Measurements from ENCODE around the gene CANT1. TPM values are rescaled to one million over a fixed set of nuclear protein-coding genes. Genes with fewer than 3 reads are reported as not detected.

The CANT1 gene
- total RNA-seq, 1 donor from 2014 or later = 39.3 TPM

DNA sequence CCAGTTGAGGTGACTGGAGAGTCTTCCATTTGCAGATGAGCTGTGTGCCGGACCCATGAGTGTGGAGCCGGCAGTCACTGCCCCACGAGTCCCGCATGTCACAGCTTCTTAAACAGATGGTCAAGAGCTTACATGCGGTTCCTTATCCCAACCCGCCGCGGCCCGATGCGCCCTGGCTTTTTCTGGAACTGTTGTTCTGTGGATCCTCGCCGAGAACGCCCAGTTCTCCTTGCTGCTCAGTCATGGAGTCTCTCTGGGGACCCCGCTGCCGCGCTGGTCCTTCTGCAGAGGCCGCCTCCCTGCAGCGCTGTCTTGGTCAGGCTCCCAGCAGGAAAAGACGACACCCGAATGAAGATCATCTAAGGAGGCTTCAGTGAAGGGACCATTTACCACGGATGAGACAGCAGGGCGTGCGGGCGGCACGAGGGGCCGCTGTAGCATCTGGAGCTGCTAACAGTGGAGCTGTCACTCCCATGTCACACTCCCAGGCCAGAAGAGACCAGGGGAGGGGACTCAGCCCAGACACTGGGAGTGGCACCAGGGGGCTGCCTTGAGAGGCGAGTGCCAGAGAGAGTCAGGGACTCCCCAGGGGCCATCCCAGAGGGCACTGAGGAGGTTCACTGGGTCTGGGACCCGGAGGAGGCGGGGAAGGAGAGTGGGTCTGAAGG is 19.1 kb downstream of the CANT1 start:
- H3K27ac Mint-ChIP-seq = no peak overlapping the region
- TF ChIP-seq, protein P1, sequence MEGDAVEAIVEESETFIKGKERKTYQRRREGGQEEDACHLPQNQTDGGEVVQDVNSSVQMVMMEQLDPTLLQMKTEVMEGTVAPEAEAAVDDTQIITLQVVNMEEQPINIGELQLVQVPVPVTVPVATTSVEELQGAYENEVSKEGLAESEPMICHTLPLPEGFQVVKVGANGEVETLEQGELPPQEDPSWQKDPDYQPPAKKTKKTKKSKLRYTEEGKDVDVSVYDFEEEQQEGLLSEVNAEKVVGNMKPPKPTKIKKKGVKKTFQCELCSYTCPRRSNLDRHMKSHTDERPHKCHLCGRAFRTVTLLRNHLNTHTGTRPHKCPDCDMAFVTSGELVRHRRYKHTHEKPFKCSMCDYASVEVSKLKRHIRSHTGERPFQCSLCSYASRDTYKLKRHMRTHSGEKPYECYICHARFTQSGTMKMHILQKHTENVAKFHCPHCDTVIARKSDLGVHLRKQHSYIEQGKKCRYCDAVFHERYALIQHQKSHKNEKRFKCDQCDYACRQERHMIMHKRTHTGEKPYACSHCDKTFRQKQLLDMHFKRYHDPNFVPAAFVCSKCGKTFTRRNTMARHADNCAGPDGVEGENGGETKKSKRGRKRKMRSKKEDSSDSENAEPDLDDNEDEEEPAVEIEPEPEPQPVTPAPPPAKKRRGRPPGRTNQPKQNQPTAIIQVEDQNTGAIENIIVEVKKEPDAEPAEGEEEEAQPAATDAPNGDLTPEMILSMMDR (IDR thresholded peaks at IDR 0.05) = no peak
- CTCF ChIA-PET = no interaction called here
- no peak for DNase-seq
- H3K27me3 Mint-ChIP-seq = peaks cover 8% of the 10 kb centered on the region
- no peaks in the 10 kb centered on the region for H3K9me3 Mint-ChIP-seq
- ATAC-seq (ENCODE audit: low read depth) = no peak
- POLR2A ChIA-PET = interaction anchor here (0.6 kb wide), 1 partner anchor 19 kb away, joined by 3 read pairs; the partner anchor contains the start of gene CANT1
- H3K4me3 Mint-ChIP-seq = no peak overlapping the region
- intact Hi-C loops (cut with micrococcal nuclease) = no loop called here
- H3K4me1 Mint-ChIP-seq = peaks cover 18% of the 10 kb centered on the region
- peaks cover 52% of the 10 kb centered on the region for H3K36me3 Mint-ChIP-seq (ENCODE audit: low read depth)

DNA sequence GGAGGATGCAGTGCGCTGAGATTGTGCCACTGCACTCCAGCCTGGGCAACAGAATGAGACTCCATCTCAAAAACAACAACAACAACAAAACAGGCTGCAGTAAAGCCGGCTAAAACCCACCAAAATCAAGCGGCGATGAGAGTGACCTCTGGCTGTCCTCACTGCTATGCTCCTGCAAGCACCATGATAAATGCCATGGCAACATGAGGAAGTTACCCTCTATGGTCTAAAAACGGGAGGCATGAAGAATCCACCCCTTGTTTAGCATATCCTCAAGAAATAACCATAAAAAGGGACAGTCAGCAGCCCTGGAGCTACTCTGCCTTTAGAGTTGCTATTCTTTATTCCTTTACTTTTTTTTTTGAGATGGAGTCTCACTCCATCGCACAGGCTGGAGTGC is 21.4 kb downstream of the CANT1 start:
- Mint-ChIP-seq H3K4me3 (no peak overlapping the region), H3K27ac (no peak overlapping the region), H3K4me1 (peaks cover 17% of the 10 kb centered on the region), H3K27me3 (peaks cover 8% of the 10 kb centered on the region), H3K36me3 (ENCODE audit: low read depth) (peaks cover 34% of the 10 kb centered on the region), H3K9me3 (no peaks in the 10 kb centered on the region)
- DNase-seq = no peak
- intact Hi-C loops (cut with micrococcal nuclease) = no loop called here
- TF ChIP-seq, protein P1 (IDR thresholded peaks at IDR 0.05) = no peak
- no peak for ATAC-seq (ENCODE audit: low read depth)
- ChIA-PET POLR2A (no interaction called here), CTCF (no interaction called here)

DNA sequence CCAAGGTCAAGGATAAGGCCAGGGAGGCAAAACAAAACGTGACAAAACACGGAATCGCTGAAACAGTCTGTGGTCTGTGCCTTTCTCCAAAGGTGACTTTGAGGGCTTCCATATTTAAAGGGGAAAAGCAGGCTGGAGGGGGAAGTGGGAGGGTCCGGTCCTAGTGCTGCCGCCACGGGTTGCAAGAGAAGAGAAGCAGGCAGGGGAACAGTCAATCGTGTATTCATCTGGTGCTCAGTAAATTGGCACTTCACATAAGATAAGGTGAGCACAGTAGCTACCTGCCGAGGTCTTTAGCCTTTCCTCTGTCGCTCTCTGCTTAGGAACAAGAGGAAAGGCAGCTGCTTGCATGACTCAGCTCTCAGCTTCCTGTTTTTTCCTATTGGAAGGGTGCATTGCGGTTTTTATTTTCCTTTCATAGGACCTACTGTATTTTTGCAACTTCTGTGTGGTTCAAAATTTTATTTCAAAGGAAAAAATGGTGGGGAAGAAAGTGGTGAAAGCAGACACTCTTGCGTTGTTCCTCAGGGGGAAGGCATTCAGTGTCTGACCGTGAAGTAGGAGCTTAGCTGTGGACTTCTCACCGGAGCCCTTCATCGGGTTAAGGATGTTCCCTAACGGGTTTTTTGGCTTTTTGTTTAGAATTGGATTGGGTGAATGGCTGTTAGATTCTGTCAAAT is 22.8 kb downstream of the CANT1 start:
- Mint-ChIP-seq H3K4me3 (peak overlapping the region; percentile 24), H3K36me3 (ENCODE audit: low read depth) (peaks cover 25% of the 10 kb centered on the region), H3K9me3 (no peaks in the 10 kb centered on the region), H3K4me1 (peaks cover 15% of the 10 kb centered on the region), H3K27ac (no peak overlapping the region), H3K27me3 (peaks cover 8% of the 10 kb centered on the region)
- TF ChIP-seq, protein P1 (IDR thresholded peaks at IDR 0.05) = no peak
- intact Hi-C loops (cut with micrococcal nuclease) = no loop called here
- no peak for DNase-seq
- ATAC-seq (ENCODE audit: low read depth) = no peak
- ChIA-PET CTCF (interaction anchor here (1.0 to 1.3 kb wide), 2 partner anchors 9 to 15 kb away, joined by 3 read pairs; no protein-coding TSS in a partner anchor), POLR2A (no interaction called here)

DNA sequence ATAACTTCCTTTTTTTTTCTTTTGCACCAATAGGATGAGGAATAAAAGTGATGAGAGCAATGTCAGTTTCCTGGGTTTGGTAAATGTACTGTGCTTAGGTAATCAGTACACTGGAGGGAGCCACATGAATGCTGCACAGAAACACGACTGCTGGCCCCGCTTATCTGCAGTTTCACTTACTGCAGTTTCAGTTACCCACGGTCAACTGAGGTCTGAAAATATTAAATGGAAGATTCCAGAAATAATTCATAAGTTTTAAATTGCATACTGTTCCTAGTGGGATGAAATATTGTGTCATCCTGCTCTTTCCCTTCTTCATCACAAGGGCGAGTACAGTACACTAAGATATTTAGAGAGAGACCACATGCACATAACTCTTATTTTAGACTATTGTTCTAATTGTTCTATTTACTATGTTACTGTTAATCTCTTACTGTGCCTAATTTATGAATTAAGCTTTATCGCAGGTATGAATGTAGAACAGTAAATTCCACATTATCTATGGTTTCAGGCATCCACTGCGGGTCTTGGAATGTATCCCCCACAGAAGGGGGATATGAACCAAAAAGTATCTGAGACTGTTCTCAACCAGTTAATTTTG is 23.4 kb downstream of the CANT1 start:
- POLR2A ChIA-PET = no interaction called here
- no peak overlapping the region for H3K4me3 Mint-ChIP-seq
- H3K27me3 Mint-ChIP-seq = peaks cover 8% of the 10 kb centered on the region
- H3K36me3 Mint-ChIP-seq (ENCODE audit: low read depth) = peaks cover 19% of the 10 kb centered on the region
- CTCF ChIA-PET = interaction anchor here (1.0 to 1.3 kb wide), 2 partner anchors 9 to 15 kb away, joined by 3 read pairs; no protein-coding TSS in a partner anchor
- peaks cover 15% of the 10 kb centered on the region for H3K4me1 Mint-ChIP-seq
- ATAC-seq (ENCODE audit: low read depth) (peak; percentile 42), DNase-seq (no peak)
- intact Hi-C loops (cut with micrococcal nuclease) = no loop called here
- TF ChIP-seq, protein P1 (IDR thresholded peaks at IDR 0.05) = no peak
- H3K9me3 Mint-ChIP-seq = no peaks in the 10 kb centered on the region
- no peak overlapping the region for H3K27ac Mint-ChIP-seq

DNA sequence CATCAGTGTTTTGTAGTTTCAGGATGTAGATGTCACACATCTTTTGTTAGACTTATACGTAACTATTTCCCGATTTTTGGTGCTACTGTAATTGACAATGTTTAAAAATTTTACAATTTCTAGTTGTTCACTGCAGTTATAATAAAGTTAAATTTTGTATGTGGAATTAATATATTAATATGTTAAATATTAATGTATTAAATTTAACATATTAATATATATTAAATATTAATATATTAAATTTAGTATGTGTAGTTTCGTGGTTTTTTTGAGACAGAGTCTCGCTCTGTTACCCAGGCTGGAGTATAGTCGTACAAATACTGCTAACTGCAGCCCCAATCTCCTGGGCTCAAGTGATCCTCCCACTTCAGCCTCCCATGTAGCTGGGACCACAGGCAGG is 24.2 kb downstream of the CANT1 start:
- TF ChIP-seq, protein P1 (IDR thresholded peaks at IDR 0.05) = no peak
- no peak for DNase-seq
- Mint-ChIP-seq H3K4me3 (no peak overlapping the region), H3K4me1 (peaks cover 15% of the 10 kb centered on the region), H3K27me3 (peaks cover 8% of the 10 kb centered on the region), H3K9me3 (no peaks in the 10 kb centered on the region), H3K36me3 (ENCODE audit: low read depth) (peaks cover 11% of the 10 kb centered on the region), H3K27ac (no peak overlapping the region)
- ATAC-seq (ENCODE audit: low read depth) = no peak
- ChIA-PET CTCF (no interaction called here), POLR2A (no interaction called here)
- intact Hi-C loops (cut with micrococcal nuclease) = no loop called here
